Amniotic epithelial cell (primary cell): ENCODE results near the gene RGMA.
"Not testable (repeated sequence)": the region's sequence is repeated elsewhere in the genome, so short reads cannot be mapped to it uniquely, and the experiment has no call there.

ENCODE experiments used
- DNase-seq: peaks from one replicate; pipeline ENCODE4 v3.0.0-alpha.2; 2010; ENCODE audit warnings: low read depth

Gene RGMA

DNA sequence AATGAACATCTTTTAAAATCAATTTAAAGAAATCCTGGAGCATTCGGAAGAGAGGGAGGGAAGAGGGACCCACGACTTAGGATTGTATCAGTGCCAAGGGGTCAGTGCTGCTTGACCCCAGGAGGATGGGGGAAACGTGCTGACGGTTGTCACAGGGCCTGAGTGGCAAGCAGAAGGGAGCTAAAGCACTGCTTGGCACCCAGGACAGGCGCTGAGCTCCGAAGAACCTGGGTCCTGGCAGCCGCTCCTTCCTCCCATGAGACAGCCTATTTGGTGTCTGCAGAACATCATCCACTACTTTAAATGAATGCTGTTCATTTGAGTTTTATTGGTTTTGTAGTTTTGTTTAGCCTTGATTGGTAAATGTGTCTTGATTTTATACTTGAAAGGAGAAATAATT is 54.5 kb downstream of the RGMA start:
- no peak for DNase-seq

DNA sequence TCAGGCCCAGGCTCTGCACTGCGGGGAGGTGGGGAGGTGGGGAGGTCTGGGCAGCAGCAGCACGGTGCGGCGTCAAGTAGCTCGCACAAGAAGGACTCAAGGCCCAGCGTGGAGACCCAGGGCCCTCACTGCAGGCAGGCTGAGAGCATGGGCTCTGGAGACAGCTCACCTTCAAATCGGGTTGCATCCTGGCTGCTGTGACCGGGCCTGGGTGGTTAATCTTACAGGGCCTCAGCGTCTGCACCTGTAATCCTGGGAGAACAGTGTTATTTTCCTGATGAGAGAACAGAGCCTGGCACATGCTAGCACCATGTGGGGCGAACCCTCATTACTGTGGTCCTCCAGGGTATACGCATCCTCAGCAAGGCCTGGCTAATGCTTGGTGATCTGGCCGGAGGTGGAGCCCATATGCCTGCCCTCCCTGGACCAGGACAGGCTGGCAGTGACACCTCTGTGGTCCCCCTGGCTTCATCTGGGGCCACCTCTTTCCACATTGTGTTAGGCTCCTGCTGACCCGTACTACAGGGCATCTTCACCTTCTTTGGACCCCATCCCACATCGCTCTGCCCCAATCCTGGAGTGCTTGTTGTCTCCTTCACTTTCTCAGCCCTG is 55.5 kb downstream of the RGMA start:
- no peak for DNase-seq

DNA sequence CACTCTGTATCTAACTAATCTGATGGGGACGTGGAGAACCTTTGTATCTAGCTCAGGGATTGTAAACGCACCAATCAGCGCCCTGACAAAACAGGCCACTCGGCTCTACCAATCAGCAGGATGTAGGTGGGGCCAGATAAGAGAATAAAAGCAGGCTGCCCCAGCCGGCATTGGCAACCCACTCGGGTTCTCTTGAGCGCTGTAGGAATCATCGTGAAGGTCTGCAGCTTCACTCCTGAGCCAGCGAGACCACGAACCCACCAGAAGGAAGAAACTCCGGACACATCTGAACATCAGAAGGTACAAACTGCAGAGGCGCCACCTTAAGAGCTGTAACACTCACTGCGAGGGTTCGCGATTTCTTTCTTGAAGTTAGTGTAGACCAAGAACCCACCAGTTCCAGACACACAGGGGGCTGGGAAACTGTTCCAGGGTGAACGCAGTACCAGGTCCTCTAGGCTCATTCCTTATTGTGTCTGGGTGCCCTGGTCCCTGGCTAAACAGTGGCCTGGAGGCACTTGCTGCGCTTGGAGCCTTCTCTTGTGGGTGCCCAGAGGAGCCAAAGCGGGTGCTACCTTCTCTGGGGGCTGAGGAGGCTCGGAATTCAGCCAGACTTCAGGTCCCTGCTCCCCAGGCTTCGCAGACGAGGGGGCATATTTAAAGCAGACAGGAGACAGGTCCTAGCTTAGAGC is 56.4 kb downstream of the RGMA start:
- not testable (repeated sequence) for DNase-seq

DNA sequence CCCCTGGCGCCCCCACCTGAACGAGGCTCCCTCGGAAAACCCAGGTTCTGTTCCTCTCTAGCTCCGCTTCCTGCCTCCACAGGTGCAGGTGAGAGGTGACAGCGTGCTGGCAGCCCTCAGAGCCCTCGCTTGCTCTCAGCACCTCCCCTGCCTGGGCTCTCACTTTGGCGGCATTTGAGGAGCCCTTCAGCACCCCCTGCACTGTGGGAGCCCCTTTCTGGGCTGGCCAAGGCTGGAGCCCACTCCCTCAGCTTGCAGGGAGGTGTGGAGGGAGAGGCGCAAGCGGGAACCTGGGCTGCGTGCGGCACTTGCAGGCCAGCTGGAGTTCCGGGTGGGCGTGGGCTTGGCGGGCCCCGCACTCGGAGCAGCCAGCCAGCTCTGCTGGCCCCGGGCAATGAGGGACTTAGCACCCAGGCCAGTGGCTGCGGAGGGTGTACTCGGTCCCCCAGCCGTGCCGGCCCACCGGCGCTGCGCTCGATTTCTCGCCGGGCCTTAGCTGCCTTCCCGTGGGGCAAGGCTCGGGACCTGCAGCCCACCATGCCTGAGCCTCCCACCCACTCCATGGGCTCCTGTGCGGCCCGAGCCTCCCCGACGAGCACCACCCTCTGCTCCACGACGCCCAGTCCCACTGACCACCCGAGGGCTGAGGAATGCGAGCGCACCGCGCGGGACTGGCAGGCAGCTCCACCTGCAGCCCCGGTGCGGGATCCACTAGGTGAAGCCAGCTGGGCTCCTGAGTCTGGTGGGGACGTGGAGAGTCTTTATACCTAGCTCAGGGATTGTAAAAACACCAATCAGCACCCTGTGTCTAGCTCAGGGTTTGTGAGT is 57.2 kb downstream of the RGMA start:
- not testable (repeated sequence) for DNase-seq

DNA sequence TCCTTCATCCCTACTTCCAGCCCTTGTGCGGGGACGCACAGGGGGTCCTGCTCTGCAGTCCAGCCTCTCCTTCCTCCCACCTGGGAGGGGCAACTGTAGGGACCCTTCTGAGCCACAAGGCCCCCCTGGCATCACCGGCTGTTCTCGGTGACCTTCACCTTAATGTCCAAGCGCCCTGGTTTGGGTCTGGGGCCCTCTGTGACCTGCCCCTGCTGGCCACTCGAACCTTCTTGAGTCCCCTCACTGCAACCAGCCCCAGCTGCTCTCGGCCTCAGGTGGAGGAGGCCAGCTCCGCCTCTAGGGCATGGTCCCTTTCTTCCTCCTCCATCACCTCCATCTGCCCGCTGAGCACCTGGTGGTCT is 57.9 kb downstream of the RGMA start:
- DNase-seq = no peak

DNA sequence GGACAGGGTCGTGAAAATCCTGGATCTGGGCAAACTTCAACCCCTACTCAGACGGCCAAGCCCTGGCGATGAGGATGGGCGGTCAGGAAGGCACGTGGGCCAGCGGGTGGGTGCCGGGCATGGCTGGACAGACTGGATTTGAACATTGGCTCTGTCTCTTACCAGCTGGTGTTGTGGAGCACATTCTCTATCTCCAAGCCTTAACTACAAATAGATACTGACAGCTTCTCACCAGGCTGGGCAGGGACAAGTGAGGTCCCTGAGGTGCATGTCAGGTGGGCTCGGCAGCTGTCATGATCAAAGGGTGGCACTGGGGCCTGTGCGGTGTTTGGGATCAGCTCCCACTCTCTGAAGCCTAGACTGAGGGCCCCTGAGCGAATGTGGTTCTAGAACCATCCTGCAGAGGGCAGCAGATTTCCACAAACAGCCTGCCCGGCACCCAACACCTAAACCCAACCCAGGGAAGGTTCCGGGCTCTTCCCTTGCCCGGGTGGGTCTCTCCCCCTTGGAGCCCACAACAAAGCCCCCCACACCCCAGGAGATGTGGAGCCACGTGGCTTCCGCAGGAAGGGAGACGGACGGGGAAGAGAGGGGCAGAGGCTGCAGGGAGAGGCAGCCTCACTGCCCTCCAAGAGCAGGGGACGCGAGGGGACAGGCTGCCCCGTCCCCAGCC is 58.4 kb downstream of the RGMA start:
- DNase-seq = peak; percentile 41

DNA sequence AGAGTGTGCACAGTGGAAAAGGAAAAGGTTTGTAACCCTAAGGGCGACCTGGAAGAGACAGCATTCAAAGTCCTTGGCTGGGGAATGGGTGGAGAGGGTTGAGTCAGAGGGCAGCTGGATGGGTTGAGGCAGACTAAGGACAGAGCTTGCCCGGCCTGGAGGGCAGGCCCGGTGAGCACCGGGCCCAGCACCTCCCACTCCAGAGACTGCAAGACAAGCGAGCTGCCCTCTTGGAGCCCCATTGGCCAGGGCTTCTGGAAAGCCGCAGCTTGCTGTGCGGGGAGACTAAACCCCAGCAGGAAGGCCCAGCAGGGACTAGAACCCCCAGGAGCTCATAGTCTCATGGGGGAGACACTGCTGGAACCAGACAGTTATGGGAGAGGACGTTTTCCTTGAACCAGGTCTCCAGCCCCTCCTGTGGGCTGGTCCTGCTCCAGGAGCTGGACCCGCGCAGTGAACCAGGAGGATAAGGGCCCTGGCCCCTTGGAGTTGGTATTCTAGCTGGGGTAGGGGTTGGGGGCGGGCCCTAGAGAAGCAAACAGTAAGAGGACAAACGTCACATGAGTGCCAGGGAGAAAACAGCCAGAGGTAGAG is 59.1 kb downstream of the RGMA start:
- DNase-seq = peak; percentile 67

DNA sequence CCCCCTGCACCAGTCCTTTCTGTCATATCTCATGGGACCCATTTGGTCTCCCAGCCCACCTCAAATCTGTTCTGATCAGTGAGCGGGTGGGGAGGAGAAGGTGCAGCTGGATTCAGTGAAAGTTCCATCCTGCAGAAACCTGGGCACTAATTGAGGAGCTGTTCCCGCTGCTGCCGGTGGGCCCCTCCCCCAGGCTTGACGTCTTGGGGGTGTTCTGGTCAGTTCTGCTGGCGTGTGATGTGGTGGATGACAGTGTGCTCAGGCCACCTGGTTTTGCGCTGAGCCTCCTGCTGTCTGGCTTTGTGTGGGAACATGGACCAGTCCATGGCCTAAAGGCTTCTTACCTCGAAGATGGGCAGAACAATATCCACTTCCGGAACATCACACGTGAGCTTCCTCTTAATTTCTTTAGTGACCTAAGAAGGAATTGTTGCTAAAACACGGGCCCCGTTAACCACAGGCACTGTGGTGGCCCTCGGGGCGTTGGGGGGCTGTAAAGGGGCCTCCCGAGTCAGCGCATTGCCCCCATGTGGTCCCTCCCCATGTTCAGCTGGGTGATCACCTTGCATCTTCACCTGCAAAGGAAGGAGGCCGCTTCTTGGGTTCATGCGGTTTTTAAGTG is 59.7 kb downstream of the RGMA start:
- DNase-seq = peak; percentile 16

DNA sequence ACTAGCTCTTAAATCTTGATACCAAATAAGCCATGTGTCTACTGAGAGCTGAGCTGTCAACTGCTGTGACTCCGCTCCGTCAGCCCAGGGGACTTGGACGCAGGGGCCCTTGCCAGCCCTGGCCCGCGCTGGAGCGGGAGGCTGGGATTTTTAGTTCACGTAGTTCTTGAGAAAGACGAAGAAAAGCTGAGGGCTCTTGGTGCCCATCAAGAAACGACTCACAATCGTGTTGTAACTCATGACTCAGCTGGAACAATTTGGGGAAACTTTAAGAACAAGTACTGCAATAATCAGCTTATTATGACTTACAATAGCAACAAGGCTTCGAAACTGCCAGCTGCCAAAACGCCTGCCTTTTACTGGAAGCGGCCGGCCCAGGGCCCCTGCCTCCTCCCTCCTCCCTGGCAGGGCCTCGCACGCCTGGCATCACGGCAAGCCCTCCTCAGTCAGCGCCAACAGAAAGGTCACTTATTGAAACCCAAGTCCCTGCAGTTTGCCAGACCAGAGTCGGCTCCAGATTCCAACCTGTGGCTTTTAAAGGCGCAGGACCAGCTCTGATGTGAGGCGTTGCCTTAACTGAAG is 60.3 kb downstream of the RGMA start:
- DNase-seq = peak; percentile 95

DNA sequence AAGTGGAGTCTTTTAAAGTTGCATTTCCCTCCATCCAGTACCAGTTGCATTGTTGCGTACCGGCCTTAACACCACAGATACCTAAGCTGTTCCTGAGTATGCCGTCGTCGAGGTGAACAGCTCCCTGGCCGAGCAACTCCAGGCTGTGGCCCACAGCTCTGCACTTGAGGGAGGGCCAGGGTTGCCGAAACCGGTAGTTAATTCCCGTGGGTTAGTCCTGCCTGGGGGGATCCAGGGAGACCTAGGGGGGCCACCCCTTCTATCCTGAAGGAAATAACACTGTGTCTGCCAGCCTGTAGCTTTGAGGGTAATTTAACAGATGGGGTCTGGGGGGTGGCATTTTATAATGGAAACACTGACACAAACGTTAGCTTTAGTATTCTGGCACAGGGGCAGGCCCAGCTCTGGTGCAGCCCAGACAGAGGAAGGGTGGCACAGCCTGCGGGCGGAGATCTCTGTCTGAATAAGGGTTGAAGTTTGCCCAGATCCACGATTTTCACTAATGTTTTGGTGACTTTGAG is 60.8 kb downstream of the RGMA start:
- no peak for DNase-seq

DNA sequence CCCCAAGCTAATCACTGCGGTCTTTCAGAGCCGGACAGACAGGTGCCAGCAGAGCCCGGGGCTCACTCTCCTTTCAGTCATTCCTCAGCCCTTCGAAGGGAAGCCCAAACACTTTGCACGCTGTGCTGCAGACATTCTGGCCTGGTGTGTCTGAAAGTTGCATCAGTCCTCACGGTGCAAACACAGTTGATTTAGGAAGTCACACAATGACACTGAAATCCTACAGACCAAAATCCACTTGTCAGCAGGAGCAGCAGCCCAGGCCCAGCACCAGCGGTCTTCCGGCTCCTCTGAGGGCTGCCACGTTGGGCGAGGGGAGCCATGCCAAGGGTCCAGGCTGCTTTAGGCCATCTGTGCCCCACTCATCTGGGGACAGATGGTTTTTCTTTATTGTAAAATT is 61.6 kb downstream of the RGMA start:
- no peak for DNase-seq

DNA sequence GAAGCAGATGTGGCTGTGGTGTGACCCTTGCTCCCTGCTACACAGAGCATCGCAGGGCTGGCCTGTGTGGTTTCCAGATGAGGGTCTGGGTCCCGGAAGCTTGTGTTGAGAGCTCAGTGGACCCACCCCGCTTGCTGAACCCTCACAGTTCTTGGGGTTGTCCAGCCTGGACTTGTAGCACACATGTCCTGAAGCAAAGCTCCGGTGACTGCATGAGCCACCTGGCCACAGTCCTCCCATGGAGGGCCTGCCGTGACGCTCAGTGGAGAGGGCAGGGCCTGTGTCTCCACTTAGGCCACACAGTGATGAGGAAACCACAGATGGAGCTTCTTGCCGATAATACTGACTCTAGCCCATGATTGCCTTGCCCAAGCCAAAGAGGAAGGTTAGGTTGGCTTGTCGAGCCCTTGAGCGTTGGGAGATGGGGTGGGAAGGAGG is 62.6 kb downstream of the RGMA start:
- no peak for DNase-seq

DNA sequence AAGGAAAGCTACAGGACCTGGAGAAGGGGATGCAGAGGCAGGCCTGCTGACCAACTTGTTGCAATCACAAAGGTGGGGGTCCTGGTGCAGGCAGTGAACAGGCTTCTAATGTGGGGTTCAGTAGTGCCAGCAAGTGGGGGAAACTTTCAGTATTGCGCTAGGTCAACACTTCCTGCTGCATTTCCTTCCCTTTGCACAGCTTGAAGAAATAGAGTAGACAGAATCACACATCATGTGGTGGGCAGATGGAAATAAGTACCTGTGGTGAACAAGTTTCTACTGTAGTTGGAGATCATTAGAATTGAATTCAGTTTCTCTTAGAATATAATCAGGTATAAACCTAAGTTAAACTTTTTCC is 63.4 kb downstream of the RGMA start:
- DNase-seq = no peak

DNA sequence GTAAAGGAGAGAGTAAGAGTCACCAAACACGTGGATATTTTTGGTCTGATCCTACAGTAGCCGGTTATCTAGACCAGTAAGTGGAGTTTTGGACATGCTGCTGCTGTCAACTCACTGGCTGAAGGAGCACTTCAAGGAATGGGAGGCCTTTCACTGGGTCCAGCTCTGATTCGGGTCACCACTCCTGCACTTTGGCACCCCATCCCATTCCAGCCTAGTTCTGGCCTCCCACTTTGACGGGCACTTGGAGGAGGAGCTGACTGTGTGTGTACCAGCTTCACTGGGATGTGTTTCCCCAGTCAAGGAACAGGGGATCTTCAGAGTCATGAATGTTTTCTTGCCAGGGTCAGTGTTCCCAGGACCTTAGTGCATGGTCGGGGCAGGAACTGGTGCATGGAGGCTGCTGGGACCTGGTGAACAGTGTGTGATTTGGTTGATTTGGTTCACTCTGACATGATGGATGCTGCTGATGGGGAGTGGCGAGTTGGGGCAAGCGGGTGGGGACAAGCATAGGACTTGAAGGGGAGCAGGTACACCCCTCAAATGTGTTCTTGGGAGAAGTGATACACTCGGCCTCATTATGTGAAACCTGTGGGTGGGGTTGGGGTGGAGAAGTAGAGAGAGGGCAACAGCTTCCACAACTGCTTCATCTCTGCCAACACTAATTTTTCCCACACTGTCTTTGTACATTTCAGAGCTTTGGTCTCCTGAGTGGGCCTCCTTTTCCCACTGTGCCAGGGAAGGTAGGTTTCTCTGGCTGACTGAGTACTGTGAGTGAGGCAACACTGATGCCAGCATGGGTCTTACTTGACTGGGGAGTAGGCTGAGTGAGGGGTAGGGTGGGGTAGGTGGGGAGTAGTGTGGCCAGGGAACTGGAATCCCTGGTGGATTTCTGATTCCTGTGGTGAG is 64.0 kb downstream of the RGMA start:
- DNase-seq = no peak

DNA sequence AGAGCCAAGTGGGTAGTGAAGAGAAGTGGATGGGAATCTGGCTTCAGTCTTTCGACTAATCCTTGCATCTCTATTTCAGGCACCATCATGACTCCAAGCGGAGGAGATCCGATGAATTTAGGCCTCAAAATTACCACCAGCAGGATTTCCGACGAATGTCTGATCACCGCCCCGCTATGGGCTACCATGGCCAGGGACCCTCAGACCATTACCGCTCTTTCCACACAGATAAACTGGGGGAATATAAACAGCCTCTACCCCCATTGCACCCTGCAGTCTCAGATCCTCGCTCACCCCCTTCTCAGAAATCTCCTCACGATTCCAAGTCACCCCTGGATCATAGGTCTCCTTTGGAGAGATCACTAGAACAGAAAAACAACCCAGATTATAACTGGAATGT is 64.7 kb downstream of the RGMA start:
- DNase-seq = no peak

DNA sequence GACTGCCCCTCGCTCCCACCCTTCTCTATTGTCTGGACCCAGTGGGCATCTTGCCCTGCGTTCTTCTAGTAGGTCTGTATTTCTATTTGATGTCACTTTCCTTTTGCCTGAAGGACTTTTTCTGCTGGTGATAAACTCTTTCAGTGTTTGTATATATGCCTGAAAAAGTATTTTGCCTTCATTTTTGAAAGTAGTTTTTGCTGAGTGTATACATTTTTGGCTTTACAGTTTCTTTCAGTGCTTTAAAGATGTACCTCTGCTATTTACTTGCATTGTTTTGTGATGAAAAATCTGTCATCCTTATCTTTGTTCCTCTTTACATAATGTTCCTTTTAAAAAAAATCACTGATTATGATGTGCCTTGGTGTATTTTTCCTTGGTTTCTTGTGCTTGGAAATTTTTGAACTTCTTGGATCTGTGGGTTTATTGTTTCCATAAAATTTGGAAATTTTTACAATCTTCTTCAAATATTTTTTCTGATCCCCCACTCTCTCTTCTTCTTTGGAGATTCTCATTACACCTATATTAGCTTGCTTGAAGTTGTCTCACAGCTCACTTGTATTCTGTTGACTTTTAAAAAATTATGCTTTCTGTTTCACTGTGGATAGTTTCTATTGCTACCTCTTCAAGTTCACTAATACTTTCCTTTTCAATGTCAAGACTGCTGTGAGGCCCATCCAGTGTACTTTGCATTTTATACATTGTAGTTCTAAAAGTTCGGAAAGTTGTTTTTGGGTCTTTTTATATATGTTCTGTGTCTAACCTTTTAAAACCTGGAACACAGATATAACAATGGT is 67.8 kb downstream of the RGMA start:
- no peak for DNase-seq

DNA sequence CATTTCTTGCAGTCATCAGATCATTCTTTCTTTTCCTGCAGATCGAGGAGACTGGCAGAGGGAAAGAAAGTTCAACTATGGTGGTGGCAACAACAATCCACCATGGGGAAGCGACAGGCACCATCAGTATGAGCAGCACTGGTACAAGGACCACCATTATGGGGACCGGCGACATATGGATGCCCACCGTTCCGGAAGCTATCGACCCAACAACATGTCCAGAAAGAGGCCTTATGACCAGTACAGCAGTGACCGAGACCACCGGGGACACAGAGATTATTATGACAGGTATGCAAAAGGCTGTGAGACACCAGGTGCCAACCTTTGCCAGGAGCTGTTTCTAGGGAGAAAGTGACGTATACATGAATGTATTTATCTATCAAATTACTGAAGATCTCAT is 69.0 kb downstream of the RGMA start:
- no peak for DNase-seq

DNA sequence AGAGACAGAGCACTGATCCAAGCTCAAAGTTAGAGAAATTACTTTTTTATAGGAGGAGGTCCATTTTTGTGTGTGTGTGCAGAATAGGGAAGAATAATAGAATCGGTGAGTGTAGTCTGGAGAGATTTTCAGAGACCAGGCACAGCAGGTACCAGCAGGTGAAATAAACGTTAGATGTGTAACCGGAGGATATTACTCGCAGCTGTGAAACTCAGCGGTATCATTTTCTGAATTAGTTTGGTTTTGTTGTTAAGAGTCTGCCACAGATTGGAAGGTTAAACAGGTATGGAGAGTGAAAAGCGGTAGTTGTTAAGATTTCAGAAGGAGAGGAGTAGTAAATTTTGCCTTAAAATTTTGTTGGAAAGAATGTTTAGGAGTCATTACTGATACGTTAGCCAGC is 69.9 kb downstream of the RGMA start:
- no peak for DNase-seq

DNA sequence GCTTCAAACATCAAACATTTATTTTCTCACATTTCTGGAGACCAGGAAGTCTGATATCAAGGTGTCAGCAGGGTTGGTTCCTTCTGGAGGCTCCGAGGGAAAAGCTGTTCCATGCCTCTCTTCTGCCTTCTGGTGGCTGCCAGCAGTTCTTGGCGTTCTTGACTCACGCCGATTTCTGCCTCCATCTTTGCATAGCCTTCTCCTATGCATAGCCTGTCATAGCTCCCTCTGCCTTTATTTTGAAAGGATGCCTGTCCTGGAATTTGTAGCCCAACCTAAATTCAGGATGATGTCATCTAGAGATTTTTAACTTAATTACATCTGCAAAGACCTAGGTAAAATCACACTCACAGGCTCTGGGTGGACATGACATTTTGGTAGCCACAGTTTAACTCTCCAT is 70.4 kb downstream of the RGMA start:
- DNase-seq = peak; percentile 32
